Keratinocyte (primary cell): ENCODE results near the gene CSAG1.

ENCODE experiments used
- EZH2 ChIP-seq: IDR thresholded peaks from one replicate; pipeline ENCODE4 v1.6.1; 2012; ENCODE audit warnings: inconsistent platforms, mild to moderate bottlenecking, low read length, moderate library complexity
- TF ChIP-seq, protein P1 (sequence below), 3 experiments: IDR thresholded peaks in 1 of 3; conservative IDR thresholded peaks in 1 of 3; optimal IDR thresholded peaks in 1 of 3; 2 replicates in 2 of 3; 3 replicates in 1 of 3; pipeline versions ENCODE3 to v1.5.1; 2011; ENCODE audit warnings: low read length in 3 of 3, mild to moderate bottlenecking in 3 of 3, moderate library complexity in 2 of 3, control low read depth in 1 of 3, inconsistent platforms in 1 of 3; ENCODE audit not compliant: insufficient read depth in 2 of 3; ENCODE audit errors: extremely low read depth in 1 of 3

DNA sequence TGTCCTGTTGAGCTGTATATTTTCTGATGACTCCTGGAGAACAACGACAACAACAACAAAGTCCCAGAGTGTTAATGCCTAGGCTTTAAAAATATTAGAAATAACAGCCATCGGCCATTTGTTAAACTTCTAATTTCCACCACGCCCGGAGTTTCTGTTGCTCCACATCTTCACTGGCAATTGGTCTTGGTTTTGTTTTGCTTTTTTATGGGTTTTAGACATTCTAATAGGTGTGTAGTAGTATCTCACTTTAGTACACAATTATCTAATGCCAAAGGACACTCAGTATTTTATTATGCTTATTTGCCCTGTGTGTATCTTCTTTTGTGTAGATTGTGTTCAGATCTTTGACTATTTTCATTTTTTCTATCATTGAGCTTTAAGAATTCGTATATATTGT, 5.0 kb upstream of the CSAG1 start:
- TF ChIP-seq EZH2 = no peak
- TF ChIP-seq, protein P1, sequence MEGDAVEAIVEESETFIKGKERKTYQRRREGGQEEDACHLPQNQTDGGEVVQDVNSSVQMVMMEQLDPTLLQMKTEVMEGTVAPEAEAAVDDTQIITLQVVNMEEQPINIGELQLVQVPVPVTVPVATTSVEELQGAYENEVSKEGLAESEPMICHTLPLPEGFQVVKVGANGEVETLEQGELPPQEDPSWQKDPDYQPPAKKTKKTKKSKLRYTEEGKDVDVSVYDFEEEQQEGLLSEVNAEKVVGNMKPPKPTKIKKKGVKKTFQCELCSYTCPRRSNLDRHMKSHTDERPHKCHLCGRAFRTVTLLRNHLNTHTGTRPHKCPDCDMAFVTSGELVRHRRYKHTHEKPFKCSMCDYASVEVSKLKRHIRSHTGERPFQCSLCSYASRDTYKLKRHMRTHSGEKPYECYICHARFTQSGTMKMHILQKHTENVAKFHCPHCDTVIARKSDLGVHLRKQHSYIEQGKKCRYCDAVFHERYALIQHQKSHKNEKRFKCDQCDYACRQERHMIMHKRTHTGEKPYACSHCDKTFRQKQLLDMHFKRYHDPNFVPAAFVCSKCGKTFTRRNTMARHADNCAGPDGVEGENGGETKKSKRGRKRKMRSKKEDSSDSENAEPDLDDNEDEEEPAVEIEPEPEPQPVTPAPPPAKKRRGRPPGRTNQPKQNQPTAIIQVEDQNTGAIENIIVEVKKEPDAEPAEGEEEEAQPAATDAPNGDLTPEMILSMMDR (optimal IDR thresholded peaks at IDR 0.05 in 1 of 3, IDR thresholded peaks at IDR 0.05 in 1 of 3, conservative IDR thresholded peaks at IDR 0.05 in 1 of 3; ENCODE audit: extremely low read depth in 1 of 3, insufficient read depth in 2 of 3, low read length in 3 of 3) = no peak
